ENCODE results near the gene FAS. TPM values are rescaled to one million over a fixed set of nuclear protein-coding genes. Genes with fewer than 3 reads are reported as not detected.

The FAS gene
- total and polyA plus RNA-seq, 2 experiments from 2014 or later: 3.1 to 4.3 TPM

DNA sequence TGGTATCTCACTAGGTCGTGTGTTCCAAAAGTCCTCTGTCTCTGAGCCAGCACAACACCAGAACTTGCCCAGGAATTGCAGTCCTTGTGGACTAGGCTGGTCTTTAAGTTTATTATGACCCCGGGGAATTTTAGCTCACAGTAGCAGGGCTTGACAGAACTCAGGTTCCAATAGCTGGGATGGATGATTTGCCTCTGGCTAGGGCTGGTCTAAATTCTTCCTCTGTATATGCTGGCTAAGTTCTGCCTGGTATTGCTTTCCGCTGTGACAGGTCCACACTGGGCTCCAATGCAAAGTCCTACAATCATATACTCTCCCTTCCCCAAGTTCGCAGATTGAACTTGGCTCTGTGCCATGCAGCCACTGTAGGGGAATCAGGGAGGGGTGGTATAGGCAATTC is 52.5 kb downstream of the FAS start:
- TF ChIP-seq, protein P1, sequence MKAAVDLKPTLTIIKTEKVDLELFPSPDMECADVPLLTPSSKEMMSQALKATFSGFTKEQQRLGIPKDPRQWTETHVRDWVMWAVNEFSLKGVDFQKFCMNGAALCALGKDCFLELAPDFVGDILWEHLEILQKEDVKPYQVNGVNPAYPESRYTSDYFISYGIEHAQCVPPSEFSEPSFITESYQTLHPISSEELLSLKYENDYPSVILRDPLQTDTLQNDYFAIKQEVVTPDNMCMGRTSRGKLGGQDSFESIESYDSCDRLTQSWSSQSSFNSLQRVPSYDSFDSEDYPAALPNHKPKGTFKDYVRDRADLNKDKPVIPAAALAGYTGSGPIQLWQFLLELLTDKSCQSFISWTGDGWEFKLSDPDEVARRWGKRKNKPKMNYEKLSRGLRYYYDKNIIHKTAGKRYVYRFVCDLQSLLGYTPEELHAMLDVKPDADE (IDR thresholded peaks at IDR 0.05): no peak
- no peak for TF ChIP-seq STAT1 (IDR thresholded peaks at IDR 0.05; ENCODE audit: unreplicated experiment)
- TF ChIP-seq, protein P2, sequence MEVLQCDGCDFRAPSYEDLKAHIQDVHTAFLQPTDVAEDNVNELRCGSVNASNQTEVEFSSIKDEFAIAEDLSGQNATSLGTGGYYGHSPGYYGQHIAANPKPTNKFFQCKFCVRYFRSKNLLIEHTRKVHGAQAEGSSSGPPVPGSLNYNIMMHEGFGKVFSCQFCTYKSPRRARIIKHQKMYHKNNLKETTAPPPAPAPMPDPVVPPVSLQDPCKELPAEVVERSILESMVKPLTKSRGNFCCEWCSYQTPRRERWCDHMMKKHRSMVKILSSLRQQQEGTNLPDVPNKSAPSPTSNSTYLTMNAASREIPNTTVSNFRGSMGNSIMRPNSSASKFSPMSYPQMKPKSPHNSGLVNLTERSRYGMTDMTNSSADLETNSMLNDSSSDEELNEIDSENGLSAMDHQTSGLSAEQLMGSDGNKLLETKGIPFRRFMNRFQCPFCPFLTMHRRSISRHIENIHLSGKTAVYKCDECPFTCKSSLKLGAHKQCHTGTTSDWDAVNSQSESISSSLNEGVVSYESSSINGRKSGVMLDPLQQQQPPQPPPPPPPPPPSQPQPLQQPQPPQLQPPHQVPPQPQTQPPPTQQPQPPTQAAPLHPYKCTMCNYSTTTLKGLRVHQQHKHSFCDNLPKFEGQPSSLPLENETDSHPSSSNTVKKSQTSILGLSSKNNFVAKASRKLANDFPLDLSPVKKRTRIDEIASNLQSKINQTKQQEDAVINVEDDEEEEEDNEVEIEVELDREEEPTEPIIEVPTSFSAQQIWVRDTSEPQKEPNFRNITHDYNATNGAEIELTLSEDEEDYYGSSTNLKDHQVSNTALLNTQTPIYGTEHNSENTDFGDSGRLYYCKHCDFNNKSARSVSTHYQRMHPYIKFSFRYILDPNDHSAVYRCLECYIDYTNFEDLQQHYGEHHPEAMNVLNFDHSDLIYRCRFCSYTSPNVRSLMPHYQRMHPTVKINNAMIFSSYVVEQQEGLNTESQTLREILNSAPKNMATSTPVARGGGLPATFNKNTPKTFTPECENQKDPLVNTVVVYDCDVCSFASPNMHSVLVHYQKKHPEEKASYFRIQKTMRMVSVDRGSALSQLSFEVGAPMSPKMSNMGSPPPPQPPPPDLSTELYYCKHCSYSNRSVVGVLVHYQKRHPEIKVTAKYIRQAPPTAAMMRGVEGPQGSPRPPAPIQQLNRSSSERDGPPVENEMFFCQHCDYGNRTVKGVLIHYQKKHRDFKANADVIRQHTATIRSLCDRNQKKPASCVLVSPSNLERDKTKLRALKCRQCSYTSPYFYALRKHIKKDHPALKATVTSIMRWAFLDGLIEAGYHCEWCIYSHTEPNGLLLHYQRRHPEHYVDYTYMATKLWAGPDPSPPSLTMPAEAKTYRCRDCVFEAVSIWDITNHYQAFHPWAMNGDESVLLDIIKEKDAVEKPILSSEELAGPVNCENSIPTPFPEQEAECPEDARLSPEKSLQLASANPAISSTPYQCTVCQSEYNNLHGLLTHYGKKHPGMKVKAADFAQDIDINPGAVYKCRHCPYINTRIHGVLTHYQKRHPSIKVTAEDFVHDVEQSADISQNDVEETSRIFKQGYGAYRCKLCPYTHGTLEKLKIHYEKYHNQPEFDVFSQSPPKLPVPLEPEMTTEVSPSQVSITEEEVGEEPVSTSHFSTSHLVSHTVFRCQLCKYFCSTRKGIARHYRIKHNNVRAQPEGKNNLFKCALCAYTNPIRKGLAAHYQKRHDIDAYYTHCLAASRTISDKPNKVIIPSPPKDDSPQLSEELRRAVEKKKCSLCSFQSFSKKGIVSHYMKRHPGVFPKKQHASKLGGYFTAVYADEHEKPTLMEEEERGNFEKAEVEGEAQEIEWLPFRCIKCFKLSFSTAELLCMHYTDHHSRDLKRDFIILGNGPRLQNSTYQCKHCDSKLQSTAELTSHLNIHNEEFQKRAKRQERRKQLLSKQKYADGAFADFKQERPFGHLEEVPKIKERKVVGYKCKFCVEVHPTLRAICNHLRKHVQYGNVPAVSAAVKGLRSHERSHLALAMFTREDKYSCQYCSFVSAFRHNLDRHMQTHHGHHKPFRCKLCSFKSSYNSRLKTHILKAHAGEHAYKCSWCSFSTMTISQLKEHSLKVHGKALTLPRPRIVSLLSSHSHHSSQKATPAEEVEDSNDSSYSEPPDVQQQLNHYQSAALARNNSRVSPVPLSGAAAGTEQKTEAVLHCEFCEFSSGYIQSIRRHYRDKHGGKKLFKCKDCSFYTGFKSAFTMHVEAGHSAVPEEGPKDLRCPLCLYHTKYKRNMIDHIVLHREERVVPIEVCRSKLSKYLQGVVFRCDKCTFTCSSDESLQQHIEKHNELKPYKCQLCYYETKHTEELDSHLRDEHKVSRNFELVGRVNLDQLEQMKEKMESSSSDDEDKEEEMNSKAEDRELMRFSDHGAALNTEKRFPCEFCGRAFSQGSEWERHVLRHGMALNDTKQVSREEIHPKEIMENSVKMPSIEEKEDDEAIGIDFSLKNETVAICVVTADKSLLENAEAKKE (CRISPR knock-in tag; IDR thresholded peaks at IDR 0.05): no peak
- no peak for TF ChIP-seq POLR2AphosphoS5 (IDR thresholded peaks at IDR 0.05; ENCODE audit: low read depth)
- no peak for TF ChIP-seq NANOG (IDR thresholded peaks at IDR 0.05; ENCODE audit: borderline replicate concordance)
- TF ChIP-seq, protein P3, sequence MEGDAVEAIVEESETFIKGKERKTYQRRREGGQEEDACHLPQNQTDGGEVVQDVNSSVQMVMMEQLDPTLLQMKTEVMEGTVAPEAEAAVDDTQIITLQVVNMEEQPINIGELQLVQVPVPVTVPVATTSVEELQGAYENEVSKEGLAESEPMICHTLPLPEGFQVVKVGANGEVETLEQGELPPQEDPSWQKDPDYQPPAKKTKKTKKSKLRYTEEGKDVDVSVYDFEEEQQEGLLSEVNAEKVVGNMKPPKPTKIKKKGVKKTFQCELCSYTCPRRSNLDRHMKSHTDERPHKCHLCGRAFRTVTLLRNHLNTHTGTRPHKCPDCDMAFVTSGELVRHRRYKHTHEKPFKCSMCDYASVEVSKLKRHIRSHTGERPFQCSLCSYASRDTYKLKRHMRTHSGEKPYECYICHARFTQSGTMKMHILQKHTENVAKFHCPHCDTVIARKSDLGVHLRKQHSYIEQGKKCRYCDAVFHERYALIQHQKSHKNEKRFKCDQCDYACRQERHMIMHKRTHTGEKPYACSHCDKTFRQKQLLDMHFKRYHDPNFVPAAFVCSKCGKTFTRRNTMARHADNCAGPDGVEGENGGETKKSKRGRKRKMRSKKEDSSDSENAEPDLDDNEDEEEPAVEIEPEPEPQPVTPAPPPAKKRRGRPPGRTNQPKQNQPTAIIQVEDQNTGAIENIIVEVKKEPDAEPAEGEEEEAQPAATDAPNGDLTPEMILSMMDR (conservative IDR thresholded peaks at IDR 0.05; ENCODE audit: low read depth in 2 of 2): no peak
- no peak for TF ChIP-seq JUNB (IDR thresholded peaks at IDR 0.05; ENCODE audit: unreplicated experiment)
- no peak for TF ChIP-seq CREB1 (CRISPR knock-in tag; IDR thresholded peaks at IDR 0.05; ENCODE audit: low read depth)
- no peak for TF ChIP-seq ZNF331 (CRISPR knock-in tag; IDR thresholded peaks at IDR 0.05; ENCODE audit: low read depth)
- Histone ChIP-seq H3K4me3 (no peak overlapping the region), H3K79me2 (replicated peaks; ENCODE audit: insufficient read depth) (no peaks in the 10 kb centered on the region), H4K20me1 (replicated peaks; ENCODE audit: insufficient read depth) (no peaks in the 10 kb centered on the region), H3K4me1 (ENCODE audit: insufficient read depth) (no peaks in the 10 kb centered on the region), H3F3A (replicated peaks; ENCODE audit: low read depth) (no peaks in the 10 kb centered on the region), H3K27ac (ENCODE audit: low read depth) (no peak overlapping the region), H3K9me2 (ENCODE audit: insufficient read depth) (0 out of 2 replicates have a peak, but pooled peaks cover 3% of the 10 kb centered on the region), H2AFZ (no peak overlapping the region), H3K36me3 (ENCODE audit: insufficient read depth) (no peaks in the 10 kb centered on the region), H3K27me3 (ENCODE audit: insufficient read depth) (no peaks in the 10 kb centered on the region), H3K4me2 (no peak overlapping the region)
- no peak for ATAC-seq
- Mint-ChIP-seq H3K4me3 (no peak overlapping the region), H3K27ac (peak overlapping the region; percentile 40; the same call in 1 of the 2 replicates), H3K9me3 (no peaks in the 10 kb centered on the region), H3K4me1 (peaks cover 19% of the 10 kb centered on the region), H3K36me3 (ENCODE audit: low read depth) (no peaks in the 10 kb centered on the region), H3K27me3 (ENCODE audit: insufficient read depth, low read depth, poor library complexity) (peaks cover 1% of the 10 kb centered on the region)
- no peak for DNase-seq (ENCODE audit: low spot score)
